HG03442 (cell line): ENCODE data around the gene SPECC1L.

Experiments used
- ATAC-seq: cut with Tn5 transposase; IDR thresholded peaks from one replicate; pipeline ENCODE4 v1.9.1; 2021; ENCODE audit warnings: mild to moderate bottlenecking, moderate library complexity; ENCODE audit not compliant: unreplicated experiment

The SPECC1L gene

DNA sequence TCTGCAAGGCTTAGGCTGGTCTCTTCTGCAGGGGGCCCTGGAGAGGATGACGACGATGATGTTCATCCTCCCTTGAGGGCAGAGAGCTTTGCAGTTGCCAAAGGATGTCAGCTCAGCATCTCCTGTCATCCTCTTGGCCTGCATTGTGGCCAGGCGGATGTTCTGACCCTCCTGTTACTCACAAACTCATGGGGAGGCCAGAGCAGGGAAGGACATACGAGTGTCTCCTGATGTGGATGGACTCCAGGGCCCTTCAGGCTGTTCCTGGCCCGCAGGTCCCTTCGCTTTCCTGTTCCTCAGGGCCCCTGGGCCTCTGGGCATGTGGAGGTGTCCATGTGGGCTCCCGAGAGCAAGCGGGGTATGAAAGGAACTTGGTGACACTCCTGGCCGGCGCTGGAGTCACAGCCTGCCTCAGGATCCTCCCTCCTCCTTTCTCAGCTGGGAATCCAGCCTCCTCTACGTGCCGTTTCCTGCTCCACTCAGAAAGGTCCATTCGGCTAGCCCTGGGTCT lies 165.3 kb downstream of the SPECC1L start:
- ATAC-seq, result no peak

DNA sequence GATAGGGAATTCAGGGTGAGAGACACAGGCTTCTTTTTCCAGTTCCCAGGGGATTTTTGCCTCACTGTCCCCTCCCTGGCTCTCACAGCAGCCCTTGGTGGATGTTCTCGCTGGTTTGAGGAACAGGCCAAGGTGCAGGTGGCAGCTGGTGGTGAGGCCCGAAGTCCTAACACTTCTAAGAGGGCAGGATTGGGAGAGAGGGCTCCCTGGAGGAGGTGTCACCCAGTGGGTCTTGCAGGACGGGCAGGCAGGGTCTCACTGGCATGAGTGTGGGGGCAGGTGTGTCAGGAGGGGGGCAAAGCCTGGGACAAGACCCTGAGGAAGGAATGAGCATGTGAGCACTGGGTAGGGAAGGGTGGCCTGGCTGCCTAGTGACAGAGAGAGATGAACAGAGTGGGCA lies 165.9 kb downstream of the SPECC1L start:
- no peak for ATAC-seq

DNA sequence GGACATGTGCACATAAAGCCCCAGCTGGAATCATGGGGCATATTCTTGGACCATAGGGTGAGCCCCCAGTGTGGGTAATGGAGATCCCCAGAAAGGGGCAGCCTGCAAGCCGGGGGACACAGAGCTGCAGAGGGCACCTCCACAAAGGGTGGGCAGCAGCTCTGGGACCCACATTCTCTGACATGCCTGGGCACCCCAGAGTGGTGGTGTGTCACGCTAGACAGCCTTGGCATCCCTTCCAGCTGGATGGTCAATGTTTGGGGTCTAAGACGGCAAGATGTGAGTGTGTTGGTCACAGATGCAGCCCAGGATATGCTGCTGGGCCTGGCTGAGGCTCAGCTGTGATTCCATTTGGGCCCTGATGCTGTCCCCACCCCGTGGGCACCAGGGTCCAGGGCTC lies 166.5 kb downstream of the SPECC1L start:
- no peak for ATAC-seq

DNA sequence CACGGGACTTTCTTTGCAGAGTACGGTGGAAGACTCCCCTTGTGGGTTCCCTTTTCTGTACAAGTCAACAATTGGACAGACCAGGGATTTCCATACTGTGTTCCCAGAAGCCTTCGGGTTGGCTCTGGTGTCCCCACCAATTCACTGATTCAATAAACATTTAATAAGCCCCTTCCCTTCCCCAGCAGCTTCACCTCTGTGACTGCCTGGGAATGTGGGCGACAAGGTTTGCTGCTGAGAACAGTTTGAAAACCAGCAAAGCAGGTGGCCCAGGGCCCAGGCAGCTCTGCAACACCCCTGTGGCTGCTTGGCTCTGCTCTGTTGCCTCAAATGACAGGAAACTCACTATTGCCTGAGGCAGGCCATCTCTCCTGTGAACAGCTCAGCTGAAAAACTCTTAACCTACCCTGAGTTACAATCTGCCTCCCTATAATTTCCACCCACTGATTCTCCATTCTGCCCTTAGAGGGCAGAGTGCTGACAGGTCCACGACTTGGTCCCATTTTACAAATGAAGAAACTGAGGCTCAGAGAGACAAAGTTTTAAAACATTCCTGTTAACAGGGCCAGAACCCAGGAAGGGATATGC lies 167.2 kb downstream of the SPECC1L start:
- no peak for ATAC-seq

DNA sequence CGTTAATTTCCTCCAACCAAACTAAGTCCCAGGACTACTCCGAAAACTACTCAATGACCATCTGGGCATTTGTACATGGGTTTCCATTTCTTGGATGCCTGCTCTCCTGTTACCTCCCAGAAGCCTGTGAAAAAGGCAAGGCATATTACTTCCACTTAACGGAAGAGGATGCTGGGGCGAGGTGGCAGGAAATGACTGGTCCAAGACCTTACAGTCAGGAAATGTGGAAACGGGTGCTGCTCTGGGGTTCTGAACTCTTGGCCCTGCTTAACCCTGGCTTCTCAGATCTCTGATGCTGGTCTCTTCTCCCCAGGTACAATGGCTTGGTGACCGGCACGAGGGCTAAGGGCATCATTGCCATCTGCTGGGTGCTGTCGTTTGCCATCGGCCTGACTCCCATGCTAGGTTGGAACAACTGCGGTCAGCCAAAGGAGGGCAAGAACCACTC lies 169.7 kb downstream of the SPECC1L start:
- ATAC-seq, result no peak

DNA sequence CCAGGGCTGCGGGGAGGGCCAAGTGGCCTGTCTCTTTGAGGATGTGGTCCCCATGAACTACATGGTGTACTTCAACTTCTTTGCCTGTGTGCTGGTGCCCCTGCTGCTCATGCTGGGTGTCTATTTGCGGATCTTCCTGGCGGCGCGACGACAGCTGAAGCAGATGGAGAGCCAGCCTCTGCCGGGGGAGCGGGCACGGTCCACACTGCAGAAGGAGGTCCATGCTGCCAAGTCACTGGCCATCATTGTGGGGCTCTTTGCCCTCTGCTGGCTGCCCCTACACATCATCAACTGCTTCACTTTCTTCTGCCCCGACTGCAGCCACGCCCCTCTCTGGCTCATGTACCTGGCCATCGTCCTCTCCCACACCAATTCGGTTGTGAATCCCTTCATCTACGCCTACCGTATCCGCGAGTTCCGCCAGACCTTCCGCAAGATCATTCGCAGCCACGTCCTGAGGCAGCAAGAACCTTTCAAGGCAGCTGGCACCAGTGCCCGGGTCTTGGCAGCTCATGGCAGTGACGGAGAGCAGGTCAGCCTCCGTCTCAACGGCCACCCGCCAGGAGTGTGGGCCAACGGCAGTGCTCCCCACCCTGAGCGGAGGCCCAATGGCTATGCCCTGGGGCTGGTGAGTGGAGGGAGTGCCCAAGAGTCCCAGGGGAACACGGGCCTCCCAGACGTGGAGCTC lies 170.2 kb downstream of the SPECC1L start:
- ATAC-seq, result no peak

DNA sequence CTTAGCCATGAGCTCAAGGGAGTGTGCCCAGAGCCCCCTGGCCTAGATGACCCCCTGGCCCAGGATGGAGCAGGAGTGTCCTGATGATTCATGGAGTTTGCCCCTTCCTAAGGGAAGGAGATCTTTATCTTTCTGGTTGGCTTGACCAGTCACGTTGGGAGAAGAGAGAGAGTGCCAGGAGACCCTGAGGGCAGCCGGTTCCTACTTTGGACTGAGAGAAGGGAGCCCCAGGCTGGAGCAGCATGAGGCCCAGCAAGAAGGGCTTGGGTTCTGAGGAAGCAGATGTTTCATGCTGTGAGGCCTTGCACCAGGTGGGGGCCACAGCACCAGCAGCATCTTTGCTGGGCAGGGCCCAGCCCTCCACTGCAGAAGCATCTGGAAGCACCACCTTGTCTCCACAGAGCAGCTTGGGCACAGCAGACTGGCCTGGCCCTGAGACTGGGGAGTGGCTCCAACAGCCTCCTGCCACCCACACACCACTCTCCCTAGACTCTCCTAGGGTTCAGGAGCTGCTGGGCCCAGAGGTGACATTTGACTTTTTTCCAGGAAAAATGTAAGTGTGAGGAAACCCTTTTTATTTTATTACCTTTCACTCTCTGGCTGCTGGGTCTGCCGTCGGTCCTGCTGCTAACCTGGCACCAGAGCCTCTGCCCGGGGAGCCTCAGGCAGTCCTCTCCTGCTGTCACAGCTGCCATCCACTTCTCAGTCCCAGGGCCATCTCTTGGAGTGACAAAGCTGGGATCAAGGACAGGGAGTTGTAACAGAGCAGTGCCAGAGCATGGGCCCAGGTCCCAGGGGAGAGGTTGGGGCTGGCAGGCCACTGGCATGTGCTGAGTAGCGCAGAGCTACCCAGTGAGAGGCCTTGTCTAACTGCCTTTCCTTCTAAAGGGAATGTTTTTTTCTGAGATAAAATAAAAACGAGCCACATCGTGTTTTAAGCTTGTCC lies 171.0 kb downstream of the SPECC1L start:
- ATAC-seq, result no peak

DNA sequence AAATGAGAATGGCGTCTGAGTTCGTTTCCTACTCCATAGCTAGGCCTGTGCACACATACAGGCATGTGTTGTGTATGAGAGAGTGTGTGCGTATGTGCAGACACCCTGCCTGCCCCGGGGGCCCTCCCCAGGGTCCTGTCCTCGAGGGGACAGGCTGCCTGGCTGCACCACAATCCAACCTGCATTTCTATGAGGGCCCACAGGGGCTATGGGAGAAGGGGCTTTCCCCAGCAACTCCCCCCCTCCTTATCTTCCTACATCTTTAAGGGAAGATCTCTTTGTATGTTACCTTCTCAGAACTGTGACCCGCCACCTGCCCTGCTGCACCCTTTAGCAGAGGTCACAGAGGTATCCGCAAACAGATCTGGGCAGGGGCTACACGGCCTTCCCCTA lies 171.7 kb downstream of the SPECC1L start:
- no peak for ATAC-seq

DNA sequence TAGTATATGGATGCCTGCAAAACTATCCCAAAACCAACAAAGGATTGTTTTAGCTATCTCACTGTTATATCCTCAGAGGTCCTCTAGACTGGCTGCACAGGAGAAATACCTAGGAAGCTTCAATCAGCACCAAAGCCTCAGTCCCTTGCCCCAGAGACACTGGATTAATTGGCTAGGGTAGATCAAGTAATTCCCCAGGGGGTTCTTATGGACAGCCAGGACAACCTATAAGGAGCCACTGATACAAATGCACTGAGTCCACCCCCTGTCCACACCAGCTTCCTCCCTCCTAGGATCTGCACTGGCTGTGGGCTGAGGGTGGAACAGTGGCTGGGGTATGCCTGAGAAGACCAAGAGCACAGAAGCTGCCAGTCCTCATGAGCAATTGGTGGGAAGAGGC lies 173.0 kb downstream of the SPECC1L start:
- no peak for ATAC-seq

DNA sequence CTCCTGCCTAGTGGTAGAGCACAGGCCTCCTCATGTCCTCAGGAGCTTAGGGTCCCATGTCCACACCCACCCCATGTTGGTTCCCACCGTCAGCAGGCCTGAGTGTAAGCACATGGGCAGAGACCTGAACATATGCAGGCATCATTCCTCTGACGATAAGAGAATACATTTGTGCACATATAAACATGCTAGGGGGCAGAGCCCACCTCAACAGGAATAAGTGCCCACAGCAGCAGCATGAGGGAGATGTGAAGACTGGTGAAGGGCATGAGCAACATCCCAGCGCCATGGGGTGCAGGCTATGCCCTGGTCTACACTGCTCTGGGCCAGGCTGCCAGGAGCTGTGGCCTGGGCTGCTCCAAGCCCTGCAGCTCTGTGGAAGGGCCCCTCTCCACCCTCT lies 173.6 kb downstream of the SPECC1L start:
- no peak for ATAC-seq

DNA sequence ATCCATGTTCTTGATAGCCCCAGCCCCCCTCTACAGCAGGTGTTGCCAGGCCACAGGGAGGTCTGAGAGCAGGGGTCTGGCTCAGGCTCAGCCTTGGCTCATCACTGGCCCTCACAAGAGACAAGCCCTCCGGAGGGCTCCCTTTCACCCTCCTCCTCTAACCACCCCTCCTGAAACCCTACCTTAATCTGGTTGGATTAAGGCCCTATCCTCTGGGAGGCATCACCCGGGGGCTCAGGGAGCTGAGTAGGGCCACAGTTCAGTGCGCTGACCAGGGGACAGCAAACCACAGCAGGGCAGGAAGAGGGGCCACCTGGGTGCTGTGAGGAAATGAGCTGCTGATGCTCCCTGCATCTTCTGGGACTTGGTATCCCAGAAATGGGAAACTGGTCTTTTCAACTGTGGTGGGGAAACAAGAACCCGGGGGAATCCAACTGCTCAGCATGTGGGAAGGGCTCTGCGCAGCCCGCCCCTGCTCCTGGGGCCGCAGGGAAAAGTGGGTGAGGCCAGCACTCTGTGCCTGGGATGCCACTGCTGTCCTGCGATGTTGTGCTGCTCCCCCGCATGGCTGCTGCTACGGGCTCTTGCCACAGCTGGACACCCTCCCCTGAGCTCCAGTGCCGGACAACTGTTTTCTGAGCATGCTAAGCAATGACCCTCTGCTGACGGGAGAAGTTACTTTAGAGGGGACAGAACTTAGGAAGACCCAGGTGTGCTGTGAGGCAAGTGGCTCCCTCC lies 174.3 kb downstream of the SPECC1L start:
- no peak for ATAC-seq

DNA sequence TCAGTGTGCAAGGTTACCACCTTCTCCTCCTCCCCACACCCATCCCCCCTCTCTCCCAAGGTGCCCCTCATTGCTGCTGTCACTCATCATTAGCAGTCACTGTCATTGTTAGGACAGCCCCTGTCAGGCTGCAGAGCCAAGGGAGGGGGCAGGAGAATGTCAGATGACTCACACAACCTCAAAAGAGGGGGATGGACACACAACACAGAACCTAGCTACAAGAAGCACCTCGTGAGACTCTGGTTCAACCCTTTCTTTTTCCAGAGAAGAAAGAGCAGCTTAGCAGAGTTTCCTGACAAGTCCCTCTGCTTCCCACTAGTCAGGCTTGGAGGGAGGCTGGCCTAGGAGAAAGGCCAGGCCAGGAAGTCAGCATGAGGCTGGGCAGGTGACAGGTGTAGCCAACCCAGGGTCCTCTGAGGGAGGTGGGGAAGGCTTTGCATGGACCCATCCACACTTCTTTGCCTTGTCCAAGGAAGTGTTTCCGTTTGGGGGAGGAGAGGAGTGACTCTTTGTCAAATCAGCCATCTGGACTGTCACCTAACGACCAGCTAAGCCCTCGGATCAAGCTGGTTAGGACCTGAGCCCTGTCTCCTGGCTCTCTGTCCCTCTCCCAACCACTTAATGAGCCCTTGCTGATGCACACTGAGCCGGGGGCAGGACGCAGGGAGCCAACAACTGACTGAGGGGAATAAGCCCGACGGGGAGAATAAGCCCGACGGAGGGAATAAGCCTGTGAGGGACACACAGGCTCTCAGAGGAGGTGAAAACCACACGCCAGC lies 175.0 kb downstream of the SPECC1L start:
- no peak for ATAC-seq

DNA sequence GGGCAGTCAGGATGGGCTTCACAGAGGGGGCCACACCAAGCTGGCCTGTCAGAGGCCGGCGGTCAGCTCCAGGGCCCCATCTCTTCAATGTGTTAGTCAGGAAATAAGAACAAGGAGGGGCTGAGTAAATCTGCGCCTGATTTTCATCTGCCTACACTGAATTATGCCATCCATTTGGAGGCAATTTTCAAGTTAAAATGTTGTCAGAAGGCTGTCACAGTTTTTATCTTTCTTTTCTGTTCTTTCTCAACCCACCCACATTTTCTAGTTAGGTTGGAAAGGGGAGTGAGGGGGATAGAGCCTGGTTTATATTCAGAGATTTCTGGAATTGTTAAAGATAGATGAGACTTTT lies 175.6 kb downstream of the SPECC1L start:
- ATAC-seq, result no peak

DNA sequence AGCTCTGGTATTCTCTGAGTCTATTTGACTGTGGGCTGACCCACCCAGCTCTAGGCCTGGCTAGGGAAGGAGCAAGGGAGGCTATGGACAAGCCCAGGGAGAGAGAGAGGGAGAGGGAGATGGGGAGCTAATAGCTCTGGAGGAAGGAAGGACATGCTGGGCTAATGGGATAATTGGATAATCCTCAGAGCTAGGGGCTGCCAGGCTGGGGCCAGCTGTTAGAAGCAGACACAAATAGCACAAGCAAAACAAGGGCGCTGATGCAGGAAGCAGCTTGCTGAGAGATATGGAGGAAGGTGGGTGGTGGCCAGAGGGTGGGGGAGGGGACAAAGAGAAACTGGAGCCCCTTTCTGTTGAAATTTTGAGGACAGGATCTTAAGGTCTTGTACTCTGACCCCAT lies 180.0 kb downstream of the SPECC1L start:
- ATAC-seq, result no peak

DNA sequence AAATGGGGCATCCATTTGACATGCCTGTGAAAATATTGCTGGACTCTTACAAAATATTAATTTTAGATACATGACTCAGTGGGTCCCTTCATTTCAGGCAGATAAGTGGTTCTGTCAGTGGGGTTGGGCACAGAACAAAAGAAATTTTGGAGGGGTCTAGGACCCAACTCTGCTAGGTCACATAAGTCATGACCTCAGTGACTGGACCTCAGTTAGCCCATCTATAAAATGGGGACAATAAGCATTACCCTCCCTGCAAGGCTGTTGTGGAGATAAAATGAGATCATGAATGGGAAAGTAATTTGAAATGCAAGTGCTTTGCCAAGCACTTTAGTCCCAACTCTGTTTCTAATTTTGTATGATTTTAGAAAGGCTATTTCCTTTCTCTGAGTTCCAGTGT lies 180.5 kb downstream of the SPECC1L start:
- no peak for ATAC-seq

DNA sequence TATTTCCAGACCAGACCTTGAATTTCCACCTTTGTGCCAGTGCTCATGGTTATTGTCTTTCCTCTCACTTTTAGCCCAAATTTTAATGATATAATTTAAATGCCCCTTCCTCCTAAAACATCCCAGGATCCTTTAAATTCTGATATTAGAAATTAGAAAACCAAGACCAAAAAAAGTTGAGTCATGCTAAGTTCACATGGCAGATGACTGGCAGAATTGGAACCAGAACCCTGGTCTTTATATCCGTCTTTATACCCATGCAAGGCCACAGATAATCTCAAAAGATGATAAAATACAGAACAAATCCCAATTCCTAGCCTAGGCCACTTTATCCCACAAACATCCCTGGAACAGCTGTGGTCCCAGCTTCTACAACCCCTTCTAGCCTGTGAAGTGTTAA lies 183.2 kb downstream of the SPECC1L start:
- no peak for ATAC-seq

DNA sequence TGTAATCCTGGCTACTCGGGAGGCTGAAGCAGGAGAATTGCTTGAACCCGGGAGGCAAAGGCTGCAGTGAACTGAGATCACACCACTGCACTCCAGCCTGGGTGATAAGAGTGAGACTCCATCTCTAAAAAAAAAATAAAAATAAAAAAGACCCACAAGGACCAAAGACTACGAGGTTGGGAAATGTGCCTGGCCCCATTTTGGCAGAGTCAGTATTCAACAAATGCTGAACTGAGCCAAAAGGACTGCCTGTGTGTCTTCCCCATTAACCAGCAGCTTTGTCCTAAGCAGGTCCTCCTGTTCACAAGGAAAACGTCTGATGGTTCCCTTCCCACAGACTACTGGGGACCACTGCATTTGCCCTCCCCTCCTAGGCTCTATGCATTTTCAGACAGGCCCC lies 184.4 kb downstream of the SPECC1L start:
- no peak for ATAC-seq

DNA sequence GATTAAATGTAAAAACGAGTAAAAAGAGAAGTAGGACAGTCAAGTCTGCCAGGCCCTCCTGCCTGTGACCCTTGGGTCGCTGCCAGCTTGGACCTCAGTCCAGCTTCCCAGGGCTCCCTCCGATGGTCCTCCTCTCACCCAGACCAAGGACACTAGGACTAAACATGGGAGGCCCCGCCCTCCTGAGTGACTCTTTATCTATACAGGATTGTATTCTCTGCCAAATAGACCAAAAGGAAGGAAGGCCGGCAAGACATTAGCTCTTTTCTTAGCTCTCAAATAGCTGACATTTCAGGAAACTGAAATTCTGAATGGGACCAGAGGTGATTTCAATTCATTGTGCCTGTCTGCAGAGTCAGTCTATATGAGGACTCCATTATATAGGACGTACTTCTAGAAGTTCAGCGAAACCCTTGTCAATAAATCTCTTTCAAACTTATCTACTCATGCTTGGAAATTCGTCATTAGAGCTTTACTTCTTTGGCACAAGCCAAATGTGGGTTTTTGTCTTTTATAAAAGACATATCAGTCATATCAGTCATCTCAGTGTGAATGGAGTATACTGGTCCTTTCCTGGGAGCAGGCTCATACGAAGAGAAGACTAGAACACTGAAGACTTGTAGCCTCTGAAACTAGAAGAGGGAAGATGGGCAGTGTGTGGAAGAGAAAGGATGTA lies 185.3 kb downstream of the SPECC1L start:
- ATAC-seq, result no peak

DNA sequence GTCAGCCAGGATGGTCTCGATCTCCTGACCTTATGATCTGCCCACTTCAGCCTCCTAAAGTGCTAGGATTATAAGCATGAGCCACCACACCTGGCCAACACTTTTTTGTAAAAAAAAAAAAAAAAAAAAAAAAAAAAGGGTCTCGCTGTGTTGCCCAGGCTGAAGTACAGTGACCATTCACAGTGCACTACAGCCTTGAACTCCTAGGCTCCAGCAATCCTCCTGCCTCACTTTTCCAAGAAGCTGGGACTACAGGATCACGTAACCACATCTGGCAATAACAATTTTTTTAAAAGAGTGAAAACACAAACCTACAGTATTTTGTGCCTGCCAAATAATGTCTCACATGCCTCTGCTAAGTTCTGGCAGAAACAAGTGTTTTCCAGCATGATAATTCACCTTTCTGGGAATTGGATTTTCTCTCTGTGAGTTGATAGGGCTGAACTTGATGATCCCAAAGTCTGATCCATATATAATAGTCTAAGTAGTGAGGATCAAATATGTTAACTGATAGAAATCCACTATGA lies 187.3 kb downstream of the SPECC1L start:
- ATAC-seq, result no peak
